Adipose tissue (tissue), 3 donors: ENCODE measurements around the gene KLHDC7B. TPM values are rescaled to one million over a fixed set of nuclear protein-coding genes. Genes with fewer than 3 reads are reported as not detected.
A peak's percentile ranks its signal among the peaks of the same experiment; 100 is the strongest.
"Not testable (repeated sequence)": the region's sequence is repeated elsewhere in the genome, so short reads cannot be mapped to it uniquely, and the experiment has no call there.

Experiments used
- H3K27ac ChIP-seq: one replicate; pipeline ENCODE4 v1.5.1; 2013; ENCODE audit warnings: low read depth, low read length
- WGBS, 3 donors: extraction: QIAGEN DNeasy Blood & Tissue Kit; methylation state at CpG; one replicate each; pipeline ENCODE4 v1.1.7; 2013; 5-methylcytosine and 5-hydroxymethylcytosine counted together
- polyA plus RNA-seq, 3 donors: library from polyadenylated mRNA; stranded (reverse); fragments of 200-250 nt; gene quantifications; one replicate each; pipeline ENCODE4 v1.2.3, GENCODE V29; 2013
- donor health status: healthy with polysubstance abuse.
- donor health status: Bipolar disorder and iron deficiency.
- donor health status: healthy.

KLHDC7B gene
- polyA plus RNA-seq, 3 donors = 0.11 to 0.23 (median 0.21) TPM

DNA sequence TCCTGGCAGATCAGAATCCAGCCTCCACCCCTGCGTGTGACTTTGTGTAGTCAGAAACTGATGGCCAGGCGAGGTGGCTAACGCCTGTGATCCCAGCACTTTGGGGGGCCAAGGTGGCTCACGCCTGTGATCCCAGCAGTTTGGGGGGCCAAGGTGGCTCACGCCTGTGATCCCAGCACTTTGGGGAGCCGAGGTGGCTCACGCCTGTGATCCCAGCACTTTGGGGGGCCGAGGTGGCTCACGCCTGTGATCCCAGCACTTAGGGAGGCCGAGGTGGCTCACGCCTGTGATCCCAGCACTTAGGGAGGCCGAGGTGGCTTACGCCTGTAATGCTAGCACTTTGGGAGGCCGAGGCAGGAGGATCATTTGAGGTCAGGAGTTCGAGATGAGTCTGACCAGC lies 32.5 kb upstream of the KLHDC7B start:
- WGBS, 3 donors = 94 to 97% (median 96%) methylated on average over 15 of the region's 15 CpGs
- no peak overlapping the region for H3K27ac ChIP-seq

DNA sequence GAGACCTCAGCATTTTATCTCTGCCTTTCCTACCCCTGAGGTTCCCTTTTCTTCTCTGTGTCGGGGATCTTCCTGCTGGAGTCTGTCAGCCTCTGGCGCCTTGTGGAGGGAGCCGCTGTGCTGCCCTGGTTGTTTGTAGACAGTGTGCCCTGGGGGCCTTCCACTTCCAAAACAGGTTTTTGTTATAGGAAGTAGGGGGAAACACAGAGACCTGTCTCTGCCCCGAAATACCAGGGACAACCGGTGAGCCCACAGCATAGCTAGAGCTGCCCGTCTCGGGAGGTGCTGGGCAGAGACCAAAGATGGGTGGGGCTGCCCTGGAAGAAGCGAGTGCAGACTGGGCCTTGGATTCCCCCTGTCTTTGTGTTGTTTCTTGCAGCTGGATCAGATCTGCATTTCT lies 29.6 kb upstream of the KLHDC7B start:
- WGBS, 3 donors = 85 to 89% (median 88%) methylated on average over 8 of the region's 8 CpGs
- H3K27ac ChIP-seq = no peak overlapping the region

DNA sequence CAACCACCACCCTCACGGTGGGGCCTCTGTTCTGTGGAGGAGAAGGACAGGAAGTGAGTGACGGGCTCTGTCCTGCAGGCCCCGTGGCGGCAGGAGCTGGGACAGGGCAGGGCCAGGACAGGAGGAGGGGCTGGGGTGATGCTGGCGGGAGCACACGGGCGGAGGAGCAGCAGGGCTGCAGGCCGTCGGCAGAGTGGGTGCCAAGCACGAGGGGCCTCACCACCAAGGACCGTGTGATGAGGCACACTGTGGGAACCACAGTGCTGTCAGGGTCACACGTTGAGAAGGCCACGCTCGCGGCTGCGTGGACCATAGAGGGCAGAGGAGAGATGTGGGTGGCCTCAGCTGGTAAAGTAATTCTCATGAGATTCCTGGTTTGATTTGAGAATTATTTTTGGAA lies 28.8 kb upstream of the KLHDC7B start:
- 79 to 86% (median 81%) methylated on average over 14 to 16 of the region's 16 CpGs for WGBS, 3 donors
- H3K27ac ChIP-seq = no peak overlapping the region

DNA sequence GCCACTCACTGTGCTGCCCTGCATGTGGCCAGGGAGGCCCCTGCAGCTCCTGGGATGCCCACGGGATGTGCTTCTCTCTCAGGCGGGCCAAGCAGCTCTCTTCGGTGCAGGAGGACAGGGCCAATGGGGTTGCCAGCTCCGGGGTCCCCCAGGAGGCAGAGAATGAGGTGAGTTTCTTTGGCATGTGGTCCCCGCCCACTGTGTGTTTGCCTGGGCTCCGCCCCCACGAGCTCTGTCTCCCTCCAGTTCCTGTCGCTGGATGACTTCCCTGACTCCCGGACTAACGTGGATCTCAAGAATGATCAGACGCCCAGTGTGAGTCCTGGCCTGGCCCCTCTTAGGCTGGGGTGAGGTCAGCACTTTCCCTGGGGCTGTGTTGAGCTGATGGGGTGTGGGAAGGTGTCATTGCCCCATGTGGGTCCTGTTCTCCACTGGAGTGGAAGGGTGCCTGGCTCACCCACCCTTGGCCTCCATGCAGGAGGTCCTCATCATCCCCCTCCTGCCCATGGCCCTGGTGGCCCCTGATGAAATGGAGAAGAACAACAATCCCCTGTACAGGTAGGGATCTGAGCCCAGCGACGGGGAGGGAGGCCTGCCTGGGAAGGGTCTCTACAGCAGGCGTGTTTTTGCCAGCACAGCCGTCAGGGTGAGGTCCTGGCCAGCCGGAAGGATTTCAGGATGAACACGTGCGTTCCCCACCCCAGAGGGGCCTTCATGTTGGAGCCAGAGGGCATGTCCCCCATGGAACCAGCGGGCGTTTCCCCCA lies 28.0 kb upstream of the KLHDC7B start:
- 85 to 90% (median 89%) methylated on average over 20 of the region's 20 CpGs for WGBS, 3 donors
- H3K27ac ChIP-seq = no peak overlapping the region

DNA sequence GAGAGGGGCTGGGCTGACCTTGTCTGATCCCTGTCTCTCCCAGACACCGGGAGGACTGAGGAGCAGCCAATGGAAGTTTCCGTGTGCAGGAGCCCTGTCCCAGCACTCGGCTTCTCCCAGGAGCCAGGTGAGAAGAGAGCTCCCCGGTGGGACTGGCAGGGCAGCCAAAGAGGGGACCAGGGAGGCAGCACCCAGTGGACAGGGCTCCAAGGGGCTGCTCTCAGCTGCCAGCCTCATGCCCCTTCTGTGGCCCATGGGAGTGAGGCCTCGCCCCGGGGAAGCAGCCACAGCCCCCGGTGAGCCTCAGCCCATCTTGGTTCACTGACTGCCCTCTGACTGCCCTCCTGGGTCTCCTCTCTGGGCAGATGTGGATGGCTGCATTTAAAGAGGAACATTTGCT lies 27.1 kb upstream of the KLHDC7B start:
- no peak overlapping the region for H3K27ac ChIP-seq
- 94% methylated on average over 7 of the region's 7 CpGs for WGBS, 3 donors

DNA sequence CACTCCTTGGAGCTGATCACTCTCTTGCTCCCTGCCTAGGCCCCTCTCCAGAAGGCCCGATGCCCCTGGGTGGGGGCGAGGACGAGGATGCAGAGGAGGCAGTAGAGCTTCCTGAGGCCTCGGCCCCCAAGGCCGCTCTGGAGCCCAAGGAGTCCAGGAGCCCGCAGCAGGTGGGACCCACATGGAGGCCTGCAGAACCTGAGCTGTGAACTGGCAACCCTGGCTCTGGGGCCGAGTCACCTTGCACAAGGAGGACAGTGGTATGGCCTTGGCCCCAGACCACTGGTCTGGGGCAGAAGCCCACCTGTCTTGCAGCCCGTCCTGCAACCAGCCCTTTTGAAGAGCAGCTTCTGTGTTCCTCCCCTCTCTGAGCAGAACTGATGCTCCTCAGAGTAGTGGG lies 26.5 kb upstream of the KLHDC7B start:
- no peak overlapping the region for H3K27ac ChIP-seq
- 93 to 97% (median 96%) methylated on average over 8 of the region's 8 CpGs for WGBS, 3 donors

DNA sequence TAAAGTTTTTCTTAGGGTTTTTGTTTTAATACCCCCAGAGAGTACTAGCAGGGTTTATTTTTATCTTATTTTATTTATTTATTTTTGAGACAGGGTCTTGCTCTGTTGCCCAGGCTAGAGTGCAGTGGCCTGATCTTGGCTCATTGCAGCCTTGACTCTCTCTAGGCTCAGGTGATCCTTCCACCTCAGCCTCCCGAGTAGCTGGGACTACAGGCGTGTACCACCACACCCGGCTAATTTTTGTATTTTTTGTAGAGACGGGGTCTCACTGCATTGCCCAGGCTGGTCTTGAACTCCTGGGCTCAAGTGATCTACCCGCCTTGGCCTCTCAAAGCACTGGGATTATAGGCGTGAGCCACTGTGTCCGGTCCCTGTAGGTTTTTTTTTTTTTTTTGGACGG lies 25.5 kb upstream of the KLHDC7B start:
- WGBS, 3 donors = 97 to 100% (median 98%) methylated on average over 8 of the region's 8 CpGs
- H3K27ac ChIP-seq = not testable (repeated sequence)

DNA sequence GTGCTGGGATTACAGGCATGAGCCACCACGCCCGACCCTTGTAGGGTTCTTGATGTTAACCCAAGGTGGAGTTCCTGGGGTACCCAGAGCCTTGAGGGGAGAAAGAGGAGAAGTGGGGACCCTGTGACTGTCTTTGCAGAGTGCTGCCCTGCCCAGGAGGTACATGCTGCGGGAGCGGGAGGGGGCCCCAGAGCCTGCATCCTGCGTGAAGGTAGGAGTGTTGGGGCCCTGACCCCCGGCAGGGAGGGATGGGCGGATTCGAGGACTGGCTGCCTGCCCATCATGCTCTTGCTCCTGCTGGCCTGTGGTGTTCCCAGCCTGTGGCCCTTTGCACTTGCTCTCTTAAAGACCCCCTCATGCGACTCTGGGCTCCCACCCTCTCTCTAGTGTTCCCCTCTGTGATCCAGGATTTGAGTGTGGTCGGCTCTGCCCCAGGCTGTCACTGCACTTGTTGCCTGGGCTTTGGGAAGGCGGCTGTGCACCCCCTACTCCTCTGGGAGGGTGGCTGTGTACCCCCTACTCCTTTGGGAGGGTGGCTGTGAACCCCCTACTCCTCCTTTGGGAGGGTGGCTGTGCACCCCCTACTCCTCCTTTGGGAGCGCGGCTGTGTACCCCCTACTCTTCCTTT lies 24.8 kb upstream of the KLHDC7B start:
- 94 to 98% (median 95%) methylated on average over 12 to 13 of the region's 13 CpGs for WGBS, 3 donors
- no peak overlapping the region for H3K27ac ChIP-seq

DNA sequence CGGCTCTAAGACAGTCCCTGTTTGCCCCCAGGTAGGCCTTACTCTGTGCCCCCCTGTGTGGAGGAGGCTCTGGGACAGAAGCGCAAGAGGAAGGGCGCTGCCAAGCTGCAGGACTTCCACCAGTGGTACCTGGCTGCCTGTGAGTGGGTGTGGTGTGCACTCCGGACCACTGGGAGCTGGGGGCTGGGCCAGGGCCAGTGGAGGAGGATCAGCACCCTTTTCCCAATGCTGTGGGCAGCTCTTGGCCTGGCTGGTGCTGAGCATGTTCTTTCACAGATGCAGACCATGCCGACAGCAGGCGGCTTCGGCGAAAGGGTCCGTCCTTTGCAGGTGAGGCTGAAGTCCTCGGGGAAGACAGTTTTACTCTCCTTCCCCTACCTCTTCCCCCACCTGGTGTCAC lies 24.0 kb upstream of the KLHDC7B start:
- WGBS, 3 donors = 93 to 98% (median 98%) methylated on average over 9 to 10 of the region's 10 CpGs
- H3K27ac ChIP-seq = no peak overlapping the region

DNA sequence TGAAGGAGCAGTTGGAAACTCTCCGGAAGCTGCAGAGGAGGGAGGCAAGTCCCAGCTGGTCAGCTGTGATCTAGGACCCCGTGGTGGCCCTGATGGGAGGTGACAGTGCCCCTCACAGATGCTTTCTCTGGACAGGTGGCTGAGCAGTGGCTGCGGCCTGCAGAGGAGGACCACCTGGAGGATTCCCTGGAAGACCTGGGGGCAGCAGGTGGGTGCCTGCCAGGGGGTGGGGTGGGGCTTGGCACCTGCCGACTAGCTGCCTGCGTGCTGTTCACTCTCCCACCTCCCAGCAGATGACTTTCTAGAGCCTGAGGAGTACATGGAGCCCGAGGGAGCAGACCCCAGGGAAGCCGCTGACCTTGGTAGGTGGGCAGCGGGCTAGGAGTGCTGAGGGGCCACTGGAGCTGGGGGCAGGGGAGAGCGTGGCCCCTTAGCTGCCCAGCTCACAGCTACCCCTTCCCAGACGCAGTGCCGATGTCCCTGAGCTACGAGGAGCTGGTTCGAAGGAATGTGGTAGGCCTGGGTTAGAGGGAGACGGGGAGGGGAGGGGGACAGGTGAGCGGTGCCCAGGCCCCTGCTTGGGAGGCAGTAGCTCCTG lies 23.4 kb upstream of the KLHDC7B start:
- H3K27ac ChIP-seq = no peak overlapping the region
- WGBS, 3 donors = 90 to 92% (median 92%) methylated on average over 13 to 15 of the region's 15 CpGs

DNA sequence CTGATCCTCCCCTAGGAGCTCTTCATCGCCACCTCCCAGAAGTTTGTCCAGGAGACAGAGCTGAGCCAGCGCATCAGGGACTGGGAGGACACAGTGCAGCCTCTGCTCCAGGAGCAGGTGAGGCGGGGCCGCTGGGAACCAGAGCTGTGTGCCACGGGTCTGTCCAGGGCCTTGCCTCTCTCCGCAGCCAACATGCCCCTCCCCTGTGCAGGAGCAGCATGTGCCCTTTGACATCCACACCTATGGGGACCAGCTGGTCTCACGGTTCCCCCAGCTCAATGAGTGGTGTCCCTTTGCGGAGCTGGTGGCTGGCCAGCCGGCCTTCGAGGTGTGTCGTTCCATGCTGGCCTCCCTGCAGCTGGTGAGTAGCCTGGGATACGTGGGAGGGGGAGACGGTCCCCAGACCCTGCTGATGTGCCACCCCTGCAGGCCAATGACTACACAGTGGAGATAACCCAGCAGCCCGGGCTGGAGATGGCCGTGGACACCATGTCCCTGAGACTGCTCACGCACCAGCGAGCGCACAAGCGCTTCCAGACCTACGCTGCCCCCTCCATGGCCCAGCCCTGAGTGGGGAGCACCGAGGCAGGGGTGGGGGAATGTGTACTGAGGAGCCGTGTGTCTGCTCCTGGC lies 22.8 kb upstream of the KLHDC7B start:
- WGBS, 3 donors = 82 to 88% (median 88%) methylated on average over 21 to 22 of the region's 22 CpGs
- H3K27ac ChIP-seq = no peak overlapping the region

DNA sequence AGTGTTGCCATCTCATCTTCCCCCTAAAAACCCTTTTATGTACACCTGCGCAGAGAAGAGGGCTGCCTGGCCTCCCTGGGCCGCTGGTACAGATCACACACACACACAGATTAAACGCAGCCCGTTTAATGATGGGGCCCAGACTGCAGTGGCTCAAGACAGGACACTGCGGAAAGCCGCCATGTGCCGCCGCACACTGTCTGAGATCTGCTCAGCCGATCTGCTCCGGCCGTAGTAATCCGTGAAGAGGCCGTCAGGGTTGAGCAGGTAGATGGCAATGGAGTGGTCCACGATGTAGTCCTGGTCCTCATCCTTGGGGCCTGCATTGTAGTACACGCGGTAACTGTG lies 22.3 kb upstream of the KLHDC7B start:
- H3K27ac ChIP-seq = no peak overlapping the region
- 90 to 94% (median 91%) methylated on average over 16 of the region's 16 CpGs for WGBS, 3 donors

DNA sequence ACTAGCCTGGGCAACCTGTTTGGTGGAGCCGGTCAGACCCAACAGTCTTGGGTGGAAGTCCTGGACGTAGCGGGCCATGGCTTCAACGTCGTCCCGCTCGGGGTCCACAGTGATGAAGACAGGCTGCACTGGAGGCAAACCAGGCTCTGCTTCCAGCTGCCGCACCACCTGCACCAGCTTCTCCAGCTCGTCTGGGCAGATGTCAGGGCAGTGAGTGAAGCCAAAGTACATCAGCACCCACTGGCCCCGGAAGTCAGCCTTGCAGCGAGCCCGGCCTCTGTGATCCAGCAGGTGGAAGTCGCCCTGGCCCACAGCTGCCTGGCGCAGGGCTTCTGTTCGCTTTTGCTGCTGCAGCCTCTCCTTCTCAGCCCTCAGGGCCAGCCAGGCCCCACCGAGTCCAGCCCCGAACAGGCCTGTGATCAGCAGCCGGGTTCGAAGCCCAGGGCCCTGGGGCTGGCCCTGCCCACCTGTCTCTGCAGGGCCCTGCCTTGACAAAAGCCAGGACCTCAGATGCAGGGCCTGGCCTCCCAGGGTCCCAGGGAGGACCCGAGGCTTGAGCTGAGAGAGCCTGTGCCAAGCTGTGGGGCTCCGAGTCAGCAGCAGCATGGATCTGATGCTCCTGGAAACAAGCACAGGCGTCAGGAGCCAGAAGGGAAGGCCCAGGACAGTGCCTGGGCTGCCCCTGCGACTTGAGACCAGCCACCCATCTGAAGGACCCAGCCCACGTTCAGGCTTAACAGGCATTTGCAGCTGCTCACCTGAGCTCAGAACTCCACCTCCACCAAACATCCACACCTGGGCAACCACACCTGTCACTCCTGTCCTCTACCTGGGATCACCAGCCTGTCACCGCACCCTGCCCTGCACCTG lies 21.7 kb upstream of the KLHDC7B start:
- 79 to 87% (median 82%) methylated on average over 24 to 25 of the region's 25 CpGs for WGBS, 3 donors
- H3K27ac ChIP-seq = no peak overlapping the region

DNA sequence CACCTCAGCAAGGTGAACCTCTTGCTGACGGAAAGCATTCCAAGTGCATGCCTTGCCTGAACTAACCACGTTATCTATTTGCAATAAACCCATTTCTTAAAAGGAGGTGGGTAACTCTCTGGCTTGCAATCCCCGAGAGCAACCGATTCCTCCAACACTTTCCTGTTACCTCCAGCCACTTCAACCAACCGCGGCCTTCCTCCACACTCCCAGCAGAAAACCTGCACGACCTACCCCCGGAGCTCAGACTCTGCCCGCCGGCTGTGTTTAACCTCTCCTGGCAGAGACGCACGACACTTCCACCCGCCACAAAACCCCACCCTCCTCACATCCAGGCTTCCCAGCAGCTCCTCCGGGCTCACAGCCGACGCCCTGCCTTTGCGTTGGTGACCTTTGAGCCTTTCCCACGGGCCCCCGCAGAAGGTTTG lies 21.0 kb upstream of the KLHDC7B start:
- WGBS, 3 donors = 4 to 7% (median 6%) methylated on average over 18 to 19 of the region's 19 CpGs
- no peak overlapping the region for H3K27ac ChIP-seq

DNA sequence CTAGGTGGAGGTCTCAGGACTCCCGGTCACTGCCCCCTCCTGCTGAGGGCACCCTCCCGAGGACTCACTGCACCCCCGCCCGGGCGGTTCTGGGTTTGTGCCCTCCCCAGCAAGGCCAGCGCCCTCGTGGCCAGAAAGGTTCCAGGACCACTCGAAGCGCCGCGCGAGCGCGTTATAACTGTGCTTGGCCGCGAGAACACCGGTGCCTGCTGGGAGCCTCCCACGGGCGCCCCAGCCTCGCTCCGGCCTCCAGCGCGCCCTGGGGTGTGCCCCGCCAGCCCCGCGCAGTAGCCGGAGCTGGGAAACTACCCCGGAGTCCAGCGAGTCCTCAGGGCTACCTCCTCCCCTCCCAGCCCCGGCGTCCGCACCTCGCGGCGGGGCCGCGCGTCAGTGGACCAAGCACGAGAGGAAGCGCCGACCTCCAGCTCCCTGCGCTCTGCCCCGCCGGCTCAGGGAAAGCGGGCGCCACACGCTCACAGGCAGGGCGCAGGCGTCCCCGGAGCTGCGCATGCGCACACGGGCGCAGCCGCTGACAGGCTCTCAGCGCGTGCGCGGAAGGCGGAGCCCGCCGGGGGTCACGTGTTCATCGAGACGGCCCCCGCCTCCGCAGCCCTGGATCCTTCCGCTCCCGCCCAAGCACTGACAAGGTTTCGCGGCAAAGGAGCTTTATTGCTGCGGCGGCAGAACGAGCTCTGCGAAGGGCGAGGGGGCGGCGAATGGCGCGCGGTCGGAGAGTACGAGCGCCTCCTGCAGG lies 20.4 kb upstream of the KLHDC7B start, which contains the start of gene SCO2:
TSS of gene SCO2 (minus strand) at position 495 of the 754 bp plus-strand sequence. CDS start 1,187 bp downstream, outside the sequence.
- H3K27ac ChIP-seq = peak within 1 kb of the TSS; percentile 94
- WGBS, 3 donors = 0 to 1% (median 0%) methylated on average over 78 to 84 of the region's 84 CpGs

DNA sequence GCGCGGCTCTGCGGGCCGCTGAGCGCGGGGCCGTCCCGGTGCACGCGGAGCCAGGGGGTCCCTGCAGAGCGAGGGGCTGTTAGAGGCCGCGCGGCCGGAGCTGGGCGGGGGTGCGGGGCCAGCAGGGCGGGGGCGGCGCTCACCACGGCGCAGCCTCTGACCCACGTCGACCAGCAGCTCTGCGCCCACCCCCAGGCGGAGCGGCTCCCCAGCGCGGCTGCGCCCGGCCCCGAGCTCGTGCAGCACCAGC lies 19.9 kb upstream of the KLHDC7B start:
- WGBS, 3 donors = 0 to 1% (median 0%) methylated on average over 15 to 33 of the region's 33 CpGs
- H3K27ac ChIP-seq = peak overlapping the region; percentile 94

DNA sequence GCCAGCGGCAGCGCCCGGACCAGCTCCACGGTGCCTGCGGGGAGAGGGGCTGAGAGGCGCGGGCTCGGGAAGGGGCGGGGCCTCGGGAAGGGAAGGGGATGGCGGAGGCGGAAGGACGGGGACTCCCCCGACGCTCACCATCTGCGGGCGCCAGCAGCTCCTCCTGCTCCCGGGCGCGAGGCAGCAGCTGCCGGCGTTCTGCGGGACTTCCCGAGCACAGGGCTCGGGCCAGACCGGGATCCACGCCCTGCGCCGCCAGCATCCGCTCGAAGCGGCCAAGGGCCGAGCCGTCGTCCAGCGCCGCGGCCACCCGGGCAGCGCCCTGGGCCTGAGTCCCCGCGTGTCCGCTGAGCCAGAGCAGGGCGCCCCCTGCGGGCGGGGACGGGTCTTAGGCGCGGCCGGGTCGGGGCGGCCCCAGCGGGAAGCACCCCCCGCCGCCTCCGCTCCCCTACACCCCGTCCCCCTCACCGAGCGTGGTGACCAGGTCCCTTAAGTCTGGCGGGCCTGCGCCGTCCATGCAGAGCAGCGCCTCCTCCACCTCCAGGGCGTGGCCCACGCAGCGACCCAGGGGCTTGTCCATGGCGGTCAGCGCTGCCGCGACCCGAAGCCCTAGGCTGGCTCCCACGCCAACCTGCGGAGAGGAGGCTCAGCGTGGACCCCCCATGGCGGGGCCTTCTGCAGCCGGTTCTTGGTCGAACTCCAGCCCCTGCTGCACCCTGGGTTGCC lies 19.4 kb upstream of the KLHDC7B start:
- peak overlapping the region; percentile 94 for H3K27ac ChIP-seq
- 1 to 4% (median 1%) methylated on average over 60 to 77 of the region's 77 CpGs for WGBS, 3 donors
